HEK293T (cell line): ENCODE data around the gene ZNF579.
"Not testable (repeated sequence)": the region's sequence is repeated elsewhere in the genome, so short reads cannot be mapped to it uniquely, and the experiment has no call there.

ENCODE experiments used
- ARNT ChIP-seq: fragments of 450-650 bp; IDR thresholded peaks from 2 replicates; pipeline ENCODE4 v1.6.1; 2017; ENCODE audit warnings: mild to moderate bottlenecking
- CTBP1 ChIP-seq: fragments of 450-650 bp; IDR thresholded peaks from 2 replicates; pipeline ENCODE4 v1.6.1; 2016; ENCODE audit warnings: borderline replicate concordance
- FOXA1 ChIP-seq: fragments of 450-650 bp; IDR thresholded peaks from 2 replicates; pipeline ENCODE4 v1.6.1; 2016; ENCODE audit warnings: mild to moderate bottlenecking
- FOXM1 ChIP-seq: fragments of 450-650 bp; IDR thresholded peaks from 2 replicates; pipeline ENCODE4 v1.6.1; 2017; ENCODE audit warnings: mild to moderate bottlenecking, borderline replicate concordance
- HDGF ChIP-seq: fragments of 450-650 bp; IDR thresholded peaks from 2 replicates; pipeline ENCODE4 v1.6.1; 2017; ENCODE audit warnings: antibody characterized with exemption, borderline replicate concordance
- SP1 ChIP-seq: fragments of 450-650 bp; IDR thresholded peaks from 2 replicates; pipeline ENCODE4 v1.6.1; 2017
- SUZ12 ChIP-seq: fragments of 450-650 bp; IDR thresholded peaks from 2 replicates; pipeline ENCODE4 v1.6.1; 2016; ENCODE audit warnings: mild to moderate bottlenecking
- ZNF384 ChIP-seq: fragments of 450-650 bp; IDR thresholded peaks from 2 replicates; pipeline ENCODE4 v1.6.1; 2016
- TF ChIP-seq, protein P1 (sequence below): fragments of 450-650 bp; IDR thresholded peaks from 2 replicates; pipeline ENCODE4 v1.6.1; 2016

- not testable (repeated sequence) for TF ChIP-seq ZNF384, SUZ12, FOXA1, CTBP1, SP1, FOXM1, HDGF, ARNT
- TF ChIP-seq, protein P1, sequence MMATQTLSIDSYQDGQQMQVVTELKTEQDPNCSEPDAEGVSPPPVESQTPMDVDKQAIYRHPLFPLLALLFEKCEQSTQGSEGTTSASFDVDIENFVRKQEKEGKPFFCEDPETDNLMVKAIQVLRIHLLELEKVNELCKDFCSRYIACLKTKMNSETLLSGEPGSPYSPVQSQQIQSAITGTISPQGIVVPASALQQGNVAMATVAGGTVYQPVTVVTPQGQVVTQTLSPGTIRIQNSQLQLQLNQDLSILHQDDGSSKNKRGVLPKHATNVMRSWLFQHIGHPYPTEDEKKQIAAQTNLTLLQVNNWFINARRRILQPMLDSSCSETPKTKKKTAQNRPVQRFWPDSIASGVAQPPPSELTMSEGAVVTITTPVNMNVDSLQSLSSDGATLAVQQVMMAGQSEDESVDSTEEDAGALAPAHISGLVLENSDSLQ: not testable (repeated sequence)
Measured at GRCh38 chr19:55573929-55574328, 6.7 kb downstream of the ZNF579 start.
